Fibroblast of gingiva (primary cell): ENCODE results near the gene CYB561.
"Not testable (repeated sequence)": the region's sequence is repeated elsewhere in the genome, so short reads cannot be mapped to it uniquely, and the experiment has no call there.

Source experiments
- DNase-seq: peaks from one replicate; pipeline ENCODE4 v3.0.0-alpha.2; 2011; ENCODE audit warnings: low read depth

CYB561 gene

GRCh38 chr17:63478814-63479494 lies 32.8 kb upstream of the CYB561 start:
- peak; percentile 91 for DNase-seq

DNA sequence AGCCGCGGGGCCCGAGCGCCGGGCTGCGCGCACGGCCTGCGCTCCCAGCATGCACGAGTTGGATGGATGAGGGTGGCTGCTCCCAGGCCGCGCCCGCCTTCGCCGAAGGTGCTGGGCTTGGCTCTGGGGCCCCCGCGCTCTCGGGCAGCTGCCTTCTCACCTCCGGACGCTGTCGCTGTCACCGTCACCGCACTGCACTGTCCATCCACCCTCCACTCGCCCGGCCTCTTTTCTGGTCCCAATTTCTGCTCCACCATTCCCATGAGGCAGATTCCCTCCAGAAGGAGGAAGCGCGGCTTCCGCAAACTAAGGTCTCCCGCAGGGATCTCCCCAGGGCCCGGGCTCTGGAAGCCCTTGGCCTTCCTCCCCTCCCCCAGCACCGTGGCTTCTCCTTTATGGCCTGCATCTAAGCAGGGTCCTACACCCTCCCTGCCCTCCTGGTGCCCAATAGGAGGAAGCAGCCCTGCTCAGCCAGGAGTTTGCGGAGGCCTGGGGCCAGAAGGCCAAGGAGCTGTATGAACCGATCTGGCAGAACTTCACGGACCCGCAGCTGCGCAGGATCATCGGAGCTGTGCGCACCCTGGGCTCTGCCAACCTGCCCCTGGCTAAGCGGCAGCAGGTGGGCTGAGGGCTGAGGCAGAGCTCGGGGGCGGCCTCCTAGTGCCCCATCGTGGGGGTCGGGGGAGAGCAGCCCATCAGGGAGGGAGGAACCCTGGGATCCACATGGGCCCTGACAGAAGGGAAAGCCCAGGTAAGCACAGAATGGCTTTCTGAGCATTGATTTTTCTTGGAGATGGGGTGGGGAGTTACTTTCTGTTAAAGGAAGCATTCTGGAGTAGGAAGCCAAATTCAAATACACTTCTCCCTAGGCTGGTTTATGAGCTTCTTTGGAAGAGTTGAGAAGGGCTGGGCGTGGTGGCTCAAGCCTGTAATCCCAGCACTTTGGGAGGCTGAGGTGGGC lies 31.7 kb upstream of the CYB561 start:
- no peak for DNase-seq

GRCh38 chr17:63476854-63477479 lies 30.9 kb upstream of the CYB561 start, which contains the start of gene ACE:
Gene ACE, plus strand, starts transcription at chr17:63477061. Its CDS starts 34 bp downstream, at chr17:63477095.
- no peak for DNase-seq

GRCh38 chr17:63476459-63476853 lies 30.4 kb upstream of the CYB561 start:
- DNase-seq = no peak

DNA sequence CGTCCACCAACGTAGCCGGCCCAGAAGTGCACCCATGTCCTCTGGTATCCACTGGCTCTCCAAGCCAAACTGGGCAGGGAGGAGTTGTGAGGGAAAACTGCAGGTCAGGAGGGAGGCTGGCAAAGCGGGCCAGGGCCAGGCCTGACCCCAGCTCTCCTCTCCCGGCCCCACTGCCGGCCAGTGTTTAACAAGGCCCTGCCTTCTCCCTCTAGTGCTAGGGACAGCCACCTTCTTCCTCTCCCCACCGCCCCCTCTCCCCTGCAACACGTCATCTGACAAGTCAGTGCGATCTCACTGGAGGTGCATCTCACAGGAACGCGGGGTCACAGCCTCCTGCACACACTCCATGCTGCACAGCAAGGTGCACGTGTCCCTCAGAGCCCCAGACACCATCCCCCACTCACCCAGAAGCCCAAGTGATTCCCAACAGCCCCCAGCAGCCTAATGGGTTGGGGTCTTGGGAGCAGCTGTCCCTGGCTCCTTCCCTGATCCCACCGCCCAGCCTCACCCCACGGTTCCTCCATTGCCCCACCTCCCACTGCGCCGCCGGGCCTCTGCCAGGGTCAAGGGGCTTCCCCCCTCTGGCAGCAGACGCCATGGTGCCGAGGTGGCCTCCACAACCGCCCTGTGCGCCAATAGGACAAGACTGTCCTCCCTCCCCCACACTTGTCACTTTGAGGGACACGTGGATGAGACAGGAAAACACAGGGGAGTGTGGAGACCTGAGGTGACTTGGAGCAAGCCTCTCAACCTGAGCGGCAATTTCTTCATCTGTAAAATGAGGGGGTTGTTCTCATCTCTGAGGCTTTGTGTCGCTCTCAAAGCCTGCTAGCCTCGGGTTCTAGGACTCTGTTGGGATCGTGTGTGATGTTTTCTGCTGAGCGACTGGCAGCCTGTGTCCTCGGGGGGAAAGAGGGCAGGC lies 29.6 kb upstream of the CYB561 start:
- no peak for DNase-seq

DNA sequence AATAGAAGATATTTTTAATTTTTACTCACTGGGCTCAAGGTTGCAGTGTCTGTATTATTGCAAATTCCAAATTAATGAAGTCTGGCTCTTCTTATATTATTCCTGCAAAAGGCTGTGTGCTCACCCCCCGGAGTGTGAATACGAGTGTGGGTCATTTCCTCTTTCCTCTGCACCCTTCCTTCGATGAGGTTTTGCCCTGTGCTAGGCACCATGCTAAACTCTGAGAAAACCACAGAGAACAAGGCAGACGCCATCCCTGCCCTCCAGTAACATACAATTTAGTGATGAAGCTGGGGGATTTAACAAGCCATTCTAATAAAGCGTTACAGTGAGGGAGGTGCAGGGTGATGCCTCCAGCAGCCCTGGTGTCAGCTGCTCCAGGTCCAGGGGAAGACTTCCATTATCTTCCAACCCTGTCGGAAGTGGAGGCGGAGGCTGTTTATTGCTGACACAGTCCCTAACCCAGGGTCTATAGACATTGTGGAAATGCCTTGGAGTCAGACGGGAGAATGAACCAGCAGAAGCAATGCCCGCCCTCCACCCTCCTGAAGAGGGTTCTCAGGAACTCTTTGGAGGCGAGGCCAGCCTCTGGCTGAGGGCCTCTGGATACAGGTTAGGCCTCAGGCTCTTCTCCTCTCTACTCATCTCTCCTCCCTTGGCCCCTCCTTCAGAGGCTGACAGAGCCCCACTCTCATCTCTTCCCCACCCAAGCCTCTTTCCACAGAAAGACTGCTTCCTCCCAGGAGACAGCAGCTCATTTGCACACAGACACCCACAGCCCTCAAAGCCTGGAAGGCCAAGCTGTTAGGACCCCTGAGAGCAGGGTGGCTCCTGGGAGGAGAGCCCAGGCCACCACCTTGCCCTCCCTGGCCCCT lies 28.7 kb upstream of the CYB561 start:
- no peak for DNase-seq

DNA sequence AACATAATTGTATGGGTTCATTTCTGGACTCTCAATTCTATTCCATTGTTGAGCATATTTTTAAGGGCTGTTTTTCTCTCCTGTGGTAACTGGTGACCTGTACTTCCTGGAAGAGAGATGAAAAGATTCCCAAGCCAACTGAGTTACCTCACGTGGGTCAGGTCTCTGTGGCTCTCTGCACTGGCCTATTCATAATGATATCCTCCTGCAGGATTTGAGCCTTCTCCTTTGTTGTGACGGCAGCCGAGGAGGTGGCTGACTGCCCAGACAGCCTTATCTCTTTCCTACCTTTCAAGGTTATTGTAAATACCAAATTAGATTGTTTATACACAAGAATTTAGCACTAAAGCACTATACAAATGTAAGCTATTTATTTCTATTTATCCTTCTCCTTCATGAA lies 28.1 kb upstream of the CYB561 start:
- no peak for DNase-seq

- DNase-seq = not testable (repeated sequence)
Measured at GRCh38 chr17:63468099-63468498, 22.0 kb upstream of the CYB561 start.

DNA sequence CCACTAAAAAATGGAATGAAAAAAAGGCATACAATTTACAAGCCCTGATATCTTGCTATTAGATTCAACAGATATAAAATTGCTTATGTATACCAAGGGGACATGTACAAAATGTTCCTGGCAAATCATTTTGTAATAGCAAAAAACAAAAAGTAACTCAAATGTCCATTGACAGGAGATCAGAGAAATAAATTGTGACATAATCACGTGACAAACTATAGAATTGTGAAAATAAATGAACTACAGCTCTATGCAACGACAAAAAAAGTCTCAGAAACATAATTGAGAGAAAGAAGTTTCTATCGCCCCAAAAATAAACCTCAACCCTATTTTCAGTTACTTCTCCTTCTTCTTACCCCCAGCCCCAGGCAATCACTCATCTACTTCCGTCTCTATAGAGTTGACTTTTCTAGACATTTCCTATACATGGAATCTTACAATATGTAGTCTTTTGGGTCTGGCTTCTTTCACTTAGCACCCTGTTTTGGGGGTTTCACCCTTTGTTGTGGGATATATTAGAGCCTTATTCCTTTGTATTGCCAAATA lies 18.7 kb upstream of the CYB561 start:
- DNase-seq = no peak

GRCh38 chr17:63463771-63464170 lies 17.7 kb upstream of the CYB561 start:
- DNase-seq = no peak

DNA sequence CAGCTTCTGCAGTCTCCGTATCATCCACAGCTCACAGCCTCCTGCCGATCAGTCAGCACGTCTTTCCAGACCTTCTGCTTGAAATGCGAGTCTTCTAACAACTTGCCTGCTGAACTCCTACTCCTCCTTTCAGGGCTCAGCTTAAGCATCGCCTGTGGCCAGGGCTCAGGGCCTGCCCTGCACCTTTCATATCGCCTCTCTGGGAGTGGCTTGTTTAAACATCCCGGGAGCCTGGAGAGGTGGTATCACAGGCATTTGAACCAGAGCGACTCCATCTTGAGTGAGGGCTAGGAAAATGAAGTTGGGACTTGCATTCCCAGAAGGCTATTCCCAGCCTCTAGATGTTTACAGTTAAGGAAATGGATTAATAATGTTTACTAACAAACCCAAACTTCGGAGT lies 13.9 kb upstream of the CYB561 start:
- no peak for DNase-seq

- DNase-seq = no peak
Measured at GRCh38 chr17:63458478-63458877, 12.4 kb upstream of the CYB561 start.

DNA sequence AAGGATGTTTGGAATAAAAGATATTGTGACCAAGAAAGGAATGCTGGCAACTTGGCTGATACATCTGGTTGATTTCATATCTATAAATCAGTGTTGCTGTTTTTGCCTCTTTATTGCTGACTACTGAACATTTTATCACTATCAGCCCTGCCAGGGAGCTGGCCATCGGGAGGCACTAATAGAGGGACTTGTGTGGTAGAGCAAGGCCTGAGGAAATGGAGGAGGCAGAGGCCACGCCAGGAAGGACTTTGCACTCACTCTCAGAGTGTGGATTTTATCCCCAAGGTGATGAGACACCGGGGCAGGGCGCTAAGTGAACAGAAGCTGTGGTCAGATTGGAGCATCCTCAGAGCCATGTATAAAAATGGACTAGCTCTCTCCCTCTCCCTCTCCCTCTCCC lies 9.3 kb upstream of the CYB561 start:
- no peak for DNase-seq

- no peak for DNase-seq
Measured at GRCh38 chr17:63454915-63455314, 8.8 kb upstream of the CYB561 start.

DNA sequence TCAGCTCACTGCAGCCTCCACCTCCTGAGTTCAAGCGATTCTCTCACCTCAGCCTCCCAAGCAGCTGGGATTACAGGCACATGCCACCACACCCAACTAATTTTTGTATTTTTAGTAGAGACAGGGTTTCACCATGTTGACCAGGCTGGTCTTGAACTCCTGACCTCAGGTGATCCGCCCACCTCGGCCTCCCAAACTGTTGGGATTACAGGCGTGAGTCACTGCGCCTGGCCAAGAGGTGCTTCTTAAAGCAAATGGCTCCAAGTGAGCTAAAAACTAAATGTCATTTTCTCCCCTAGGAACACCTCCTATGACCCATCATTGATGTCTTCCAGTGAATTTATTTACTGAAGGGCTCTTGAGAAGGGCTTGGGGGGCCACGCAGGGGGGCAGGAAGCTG lies 8.3 kb upstream of the CYB561 start:
- not testable (repeated sequence) for DNase-seq

DNA sequence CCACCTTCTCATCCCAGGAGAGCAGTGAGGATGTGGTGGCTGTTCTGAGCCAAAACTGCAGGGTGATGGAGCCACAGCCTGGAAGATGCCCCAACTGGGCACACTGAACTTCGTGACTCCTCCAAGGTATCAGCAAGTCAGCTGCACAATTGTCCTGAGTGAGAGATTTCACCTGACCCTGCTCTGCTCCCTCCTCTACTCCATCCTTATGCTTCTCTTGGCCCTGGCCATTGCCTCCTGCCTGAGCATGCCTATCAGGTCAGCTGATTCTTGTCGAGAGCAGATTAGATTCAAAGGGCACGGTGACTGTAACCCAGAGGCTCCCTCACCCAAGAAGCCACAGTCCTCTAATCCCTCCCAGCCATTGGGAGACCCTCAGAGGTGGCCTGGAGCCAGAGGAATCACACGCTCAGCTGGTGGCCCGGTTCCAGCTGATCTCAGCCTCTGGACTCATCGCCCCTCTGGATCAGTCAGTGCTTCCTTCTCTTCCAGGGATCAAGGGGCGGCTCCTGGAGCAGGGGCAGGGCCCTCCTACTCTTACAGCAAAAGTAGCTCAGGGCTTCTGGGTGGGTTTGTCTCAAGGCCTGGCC lies 7.0 kb upstream of the CYB561 start:
- DNase-seq = no peak

DNA sequence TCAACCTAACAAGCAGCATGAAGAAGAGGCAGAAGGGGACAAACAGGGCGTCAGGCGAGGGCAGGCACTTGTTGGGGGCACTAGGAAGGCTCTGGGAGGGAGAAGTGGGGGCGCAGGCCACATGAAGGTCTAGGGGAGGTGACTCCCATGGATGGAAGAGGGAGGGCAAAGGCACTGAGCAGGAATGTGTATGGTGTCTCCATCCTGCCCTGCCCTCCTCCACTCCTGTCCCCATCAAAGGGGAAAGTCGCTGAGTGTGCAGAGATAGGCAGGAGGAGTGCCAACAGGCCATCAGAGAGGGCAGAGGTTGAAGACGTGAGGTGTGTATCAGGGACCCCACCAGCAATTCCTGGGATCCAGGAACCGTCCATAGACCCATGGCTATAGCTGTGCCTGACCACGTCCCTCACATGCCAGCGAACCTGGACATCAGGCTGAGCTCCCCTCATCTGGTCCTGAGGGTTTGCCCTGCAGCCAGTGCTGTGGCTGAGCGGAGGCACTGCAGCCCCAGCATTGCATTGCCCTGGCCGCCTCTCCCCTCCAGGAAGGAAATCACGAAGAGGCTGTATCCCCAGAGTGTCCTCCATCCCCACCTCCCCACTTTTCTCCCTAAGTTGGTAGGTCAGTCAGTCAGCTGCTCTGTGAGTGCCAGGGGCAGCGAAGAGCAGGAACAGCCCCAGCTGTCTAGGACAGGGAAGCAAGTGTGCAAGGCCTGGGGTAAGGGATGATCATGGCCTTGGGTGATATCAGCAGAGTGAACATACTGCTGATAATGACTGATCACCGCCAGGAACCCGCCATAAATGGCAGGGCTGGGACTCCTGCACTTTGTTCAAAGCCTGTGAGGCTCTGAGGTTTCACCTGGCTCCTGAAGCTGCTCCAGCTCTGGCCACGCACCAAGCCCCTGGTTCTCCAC lies 6.2 kb upstream of the CYB561 start:
- DNase-seq = no peak

DNA sequence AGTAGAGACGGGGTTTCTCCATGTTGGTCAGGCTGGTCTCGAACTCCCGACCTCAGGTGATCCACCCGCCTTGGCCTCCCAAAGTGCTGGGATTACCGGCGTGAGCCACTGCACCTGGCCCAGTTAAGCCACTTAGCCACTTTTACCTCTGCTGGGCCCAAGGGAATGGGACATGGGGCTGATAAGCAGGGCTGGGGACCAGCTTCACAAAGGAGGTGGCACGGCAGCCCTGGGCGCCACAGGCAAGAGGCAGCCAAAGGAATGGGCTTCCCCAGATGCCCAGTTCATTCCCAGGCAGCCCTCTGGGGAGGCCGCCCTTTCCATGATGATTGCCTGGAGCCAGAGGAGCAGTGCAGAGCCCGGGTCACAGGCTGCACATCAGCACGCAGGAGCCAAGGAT lies 5.0 kb upstream of the CYB561 start:
- DNase-seq = no peak

DNA sequence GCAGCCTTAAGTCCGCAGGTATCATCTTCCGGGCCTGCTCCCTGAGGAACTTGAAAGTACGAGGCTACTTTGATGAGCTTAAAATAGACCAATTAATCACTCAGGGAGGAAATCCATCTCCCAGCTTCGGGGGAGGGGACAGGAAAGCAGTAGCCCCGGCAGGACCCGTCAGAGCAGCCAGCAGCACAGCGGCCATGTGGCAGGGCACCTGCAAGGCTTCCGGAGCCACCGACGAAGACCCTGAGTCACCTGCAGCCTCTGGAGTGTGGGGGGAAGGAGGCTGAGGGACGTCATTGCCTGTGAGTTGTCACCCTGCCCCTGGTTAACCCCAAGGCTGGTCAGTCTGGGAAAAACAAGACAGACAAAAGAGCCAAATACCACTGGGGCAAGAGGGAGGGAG lies 4.4 kb upstream of the CYB561 start:
- DNase-seq = no peak
